ENCODE data around the gene RANBP9. TPM values are rescaled to one million over a fixed set of nuclear protein-coding genes. Genes with fewer than 3 reads are reported as not detected.

The RANBP9 gene
- 16.0 and 19.9 TPM in 2 replicates for total RNA-seq

GRCh38 chr6:13711733-13712598, at the start of gene RANBP9:
TSS of gene RANBP9 (minus strand) at chr6:13711835. CDS start at chr6:13711505, 330 bp downstream.

GRCh38 chr6:13614926-13615791, 96.5 kb downstream of the RANBP9 start, which contains the start of gene NOL7:
TSS of gene NOL7 (plus strand) at chr6:13615335. CDS start at chr6:13615359, 24 bp downstream.

GRCh38 chr6:13574571-13575376, 136.9 kb downstream of the RANBP9 start, which contains the start of gene SIRT5:
TSS of gene SIRT5 (plus strand) at chr6:13574601. CDS start at chr6:13584111, 9,510 bp downstream.

Other genes with a start within 250 kb of the RANBP9 start
- gene GFOD1, start 224.2 kb downstream of the RANBP9 start, total RNA-seq = 1.3 and 1.5 TPM in 2 replicates
- 6.0 and 8.6 TPM in 2 replicates for gene SIRT5, start 137.2 kb downstream of the RANBP9 start, total RNA-seq
- 24.5 and 52.1 TPM in 2 replicates for gene NOL7, start 96.5 kb downstream of the RANBP9 start, total RNA-seq
- 12.9 and 13.7 TPM in 2 replicates for gene MCUR1, start 102.7 kb upstream of the RANBP9 start, total RNA-seq
- gene RNF182, start 213.1 kb upstream of the RANBP9 start, total RNA-seq = 3.7 and 3.8 TPM in 2 replicates